H7 (cell line): ENCODE results near the gene NTNG1. TPM values are rescaled to one million over a fixed set of nuclear protein-coding genes. Genes with fewer than 3 reads are reported as not detected.
A peak's percentile ranks its signal among the peaks of the same experiment; 100 is the strongest.

Experiments used
- DNase-seq: peaks from one replicate; pipeline ENCODE4 v3.0.0; 2012
- H3K27me3 ChIP-seq: 2 replicates; pipeline ENCODE4 v1.6.0; 2011; ENCODE audit warnings: mild to moderate bottlenecking, low read length; ENCODE audit not compliant: control insufficient read depth, insufficient read depth
- H3K36me3 ChIP-seq: replicated peaks from 2 replicates; pipeline ENCODE4 v1.5.1; 2011; ENCODE audit warnings: low read length; ENCODE audit not compliant: control insufficient read depth, insufficient read depth
- H3K4me3 ChIP-seq: 2 replicates; pipeline ENCODE4 v1.5.1; 2011; ENCODE audit warnings: low read depth, mild to moderate bottlenecking, control low read depth, low read length, moderate library complexity; ENCODE audit not compliant: insufficient read depth
- total RNA-seq: library from RNA; depleted of rRNA; stranded (reverse); fragments of >200 nt; shearing (Covaris generic); gene quantifications from 2 replicates; pipeline ENCODE4 v1.2.3, GENCODE V29; 2014

Gene NTNG1
- total RNA-seq, 1 experiment from 2014 or later = 5.4 TPM

DNA sequence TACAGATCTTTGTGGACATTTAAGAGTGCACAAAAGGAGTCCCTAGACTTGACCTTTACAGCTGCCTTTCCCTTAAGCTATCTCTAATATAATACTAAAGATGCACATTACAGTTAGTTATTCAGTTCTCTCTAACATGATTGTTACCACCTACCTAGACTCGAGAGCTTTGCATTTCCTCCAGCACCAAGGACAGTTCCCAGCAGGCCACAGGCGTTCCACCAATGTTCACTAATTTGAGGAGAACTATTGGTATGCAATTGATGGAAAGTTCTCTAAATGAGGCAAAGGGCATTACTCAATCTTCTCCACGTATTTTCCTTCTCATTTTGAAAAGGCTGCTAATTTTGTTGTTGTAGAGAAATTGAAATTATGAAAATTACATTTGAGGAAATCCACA lies 5.4 kb upstream of the NTNG1 start:
- DNase-seq = peak; percentile 20
- Histone ChIP-seq H3K27me3 (peaks cover 2% of the 10 kb centered on the region), H3K36me3 (no peaks in the 10 kb centered on the region), H3K4me3 (no peak overlapping the region)

DNA sequence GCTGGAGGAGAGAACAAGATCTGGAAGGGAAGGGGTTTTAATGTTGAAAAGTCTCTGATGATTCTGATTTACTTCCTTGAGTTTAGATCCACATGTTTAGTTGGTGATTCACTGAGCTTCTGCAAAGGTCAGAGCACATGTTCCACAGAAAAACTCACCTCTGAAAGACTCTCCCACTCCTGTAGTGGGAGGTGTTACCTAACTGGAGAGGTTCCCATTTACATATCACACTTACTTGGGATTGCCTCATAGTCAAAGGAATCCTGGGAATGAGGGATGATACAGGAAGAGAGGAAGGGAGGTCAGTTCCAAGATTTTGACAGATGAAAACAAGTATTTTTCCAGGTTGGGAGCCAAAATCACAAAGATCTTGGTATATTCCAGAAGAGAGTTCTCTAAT lies 2.7 kb upstream of the NTNG1 start:
- no peak overlapping the region for H3K4me3 ChIP-seq
- no peak for DNase-seq
- H3K36me3 ChIP-seq = no peaks in the 10 kb centered on the region
- H3K27me3 ChIP-seq = peaks cover 6% of the 10 kb centered on the region

DNA sequence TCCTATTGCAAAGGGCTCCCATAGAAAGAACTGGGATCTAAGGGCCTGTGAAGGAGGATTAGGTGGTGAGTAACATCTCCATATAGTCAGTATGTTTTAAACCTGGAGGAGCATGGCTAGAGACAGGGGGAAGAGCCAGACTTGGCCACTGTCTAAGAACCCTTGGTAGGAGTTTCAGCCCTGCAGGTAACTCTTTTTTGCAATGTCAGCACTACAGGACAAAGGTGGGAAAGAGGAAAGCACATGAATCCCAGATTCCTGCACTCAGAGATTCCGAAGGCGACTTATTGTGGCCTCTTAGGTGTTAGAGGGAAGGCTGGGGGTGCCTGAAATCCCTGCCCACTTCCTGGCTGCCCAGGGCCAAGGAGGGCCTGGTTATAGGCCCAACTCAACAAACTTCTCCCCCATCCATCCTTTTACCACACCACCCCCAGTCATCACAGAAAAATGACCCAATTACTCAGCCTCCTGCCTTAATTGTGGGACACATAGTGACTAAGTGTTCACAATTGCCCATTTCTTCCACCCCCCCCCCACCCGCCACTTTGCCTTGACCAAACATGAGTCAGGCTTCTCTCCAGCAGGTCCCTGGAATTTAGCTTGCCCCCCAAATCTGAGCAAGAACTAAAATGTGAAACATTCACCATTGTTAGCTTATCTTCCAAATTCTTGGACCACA lies 1.9 kb upstream of the NTNG1 start:
- peaks cover 6% of the 10 kb centered on the region for H3K27me3 ChIP-seq
- no peak for DNase-seq
- H3K36me3 ChIP-seq = no peaks in the 10 kb centered on the region
- H3K4me3 ChIP-seq = no peak overlapping the region

DNA sequence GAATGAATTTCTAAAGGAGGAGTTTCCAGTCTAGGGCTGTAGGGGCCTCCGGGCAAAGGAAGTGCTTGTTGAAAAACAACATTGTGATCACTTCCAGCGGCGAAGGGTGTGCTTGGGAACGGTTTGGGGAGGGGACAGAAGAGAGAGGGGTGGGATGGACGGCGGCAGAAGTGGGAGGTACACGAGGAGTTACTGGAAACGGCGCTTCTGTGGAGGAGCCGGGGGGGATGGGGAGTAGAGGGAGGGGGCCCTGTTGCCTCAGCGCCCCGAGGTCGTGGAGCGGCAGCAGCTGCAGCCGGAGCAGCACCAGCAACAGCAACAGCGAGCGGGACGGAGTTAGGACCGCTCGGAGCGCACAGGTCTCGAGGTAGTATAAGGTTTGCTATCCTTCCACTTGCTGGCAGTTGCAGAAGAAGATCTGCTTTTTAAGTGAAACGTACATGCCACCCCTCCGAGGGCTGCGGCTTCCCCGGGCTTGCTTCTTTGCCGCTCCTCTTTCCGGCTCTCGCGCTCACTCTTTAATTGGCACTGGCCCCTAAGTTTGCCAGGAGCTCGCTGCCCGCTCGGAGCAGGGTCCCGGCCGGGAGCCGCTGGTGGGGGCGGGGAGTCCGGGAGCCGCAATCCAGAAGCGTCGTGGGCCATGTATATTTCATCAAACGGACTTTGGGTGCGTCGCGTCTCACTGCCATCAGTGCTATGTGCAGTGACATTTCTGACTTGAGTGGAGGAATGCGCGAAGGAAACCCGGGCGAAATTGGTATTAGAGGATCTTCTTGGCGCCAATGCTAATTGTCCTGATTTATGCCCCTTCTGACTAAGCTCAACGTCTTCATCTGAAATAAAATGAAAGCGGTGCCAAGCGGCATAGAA lies 771 bp upstream of the NTNG1 start:
- DNase-seq = peak; percentile 63
- peaks cover 6% of the 10 kb centered on the region for H3K27me3 ChIP-seq
- peak overlapping the region; percentile 81 for H3K4me3 ChIP-seq
- H3K36me3 ChIP-seq = no peaks in the 10 kb centered on the region

DNA sequence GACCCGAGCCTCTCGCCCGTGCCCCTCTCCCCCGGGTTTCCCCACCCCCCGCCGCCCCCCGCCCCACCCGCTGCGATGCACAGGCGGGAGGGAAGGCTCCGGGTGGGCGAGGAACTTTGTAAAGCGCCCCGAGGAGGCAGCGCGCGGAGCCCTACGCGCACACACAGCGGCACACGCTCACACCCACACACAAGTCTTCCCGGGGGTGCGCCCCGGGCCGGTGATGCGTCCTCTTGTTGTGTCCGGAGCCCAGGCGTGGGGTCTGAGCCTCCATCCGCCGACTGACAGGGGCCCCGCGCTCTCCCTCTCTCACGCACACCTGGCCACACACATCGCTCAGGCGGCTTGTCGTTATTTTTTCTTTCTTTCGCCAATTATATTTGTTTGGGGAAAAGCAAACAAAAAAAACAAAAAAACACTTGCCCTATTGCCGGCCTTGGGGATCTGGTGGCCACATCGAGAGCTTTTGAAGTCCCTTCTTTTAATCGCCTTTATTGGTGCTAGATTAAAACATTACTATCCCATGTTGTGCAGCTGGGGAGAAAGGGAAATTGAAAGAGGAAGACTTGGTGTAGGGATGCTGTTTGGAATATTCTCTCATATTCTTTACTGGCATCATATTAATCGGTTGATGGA lies 770 bp downstream of the NTNG1 start:
- peaks cover 6% of the 10 kb centered on the region for H3K27me3 ChIP-seq
- peak overlapping the region; percentile 81 for H3K4me3 ChIP-seq
- peak; percentile 31 for DNase-seq
- H3K36me3 ChIP-seq = no peaks in the 10 kb centered on the region

DNA sequence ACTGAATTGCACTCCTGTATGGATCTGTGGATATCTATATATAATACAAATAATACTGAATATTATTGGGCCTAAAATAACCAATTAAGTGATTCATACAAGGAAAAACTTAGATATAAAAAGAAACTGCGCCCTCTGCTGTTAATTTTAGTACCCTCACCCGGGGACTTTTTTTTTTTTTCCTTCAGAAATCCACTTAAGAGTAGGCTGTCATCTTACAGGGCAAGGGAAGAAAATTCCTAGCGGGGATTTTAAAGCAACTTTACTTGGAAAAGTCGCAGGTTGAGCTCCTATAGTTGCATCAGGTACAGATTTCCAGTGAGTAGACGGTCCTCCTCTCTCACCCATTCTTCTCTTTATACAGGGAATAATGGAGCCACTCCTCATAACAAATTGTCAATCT lies 1.3 kb downstream of the NTNG1 start:
- Histone ChIP-seq H3K4me3 (peak overlapping the region; percentile 81), H3K27me3 (peaks cover 6% of the 10 kb centered on the region), H3K36me3 (no peaks in the 10 kb centered on the region)
- peak; percentile 16 for DNase-seq

DNA sequence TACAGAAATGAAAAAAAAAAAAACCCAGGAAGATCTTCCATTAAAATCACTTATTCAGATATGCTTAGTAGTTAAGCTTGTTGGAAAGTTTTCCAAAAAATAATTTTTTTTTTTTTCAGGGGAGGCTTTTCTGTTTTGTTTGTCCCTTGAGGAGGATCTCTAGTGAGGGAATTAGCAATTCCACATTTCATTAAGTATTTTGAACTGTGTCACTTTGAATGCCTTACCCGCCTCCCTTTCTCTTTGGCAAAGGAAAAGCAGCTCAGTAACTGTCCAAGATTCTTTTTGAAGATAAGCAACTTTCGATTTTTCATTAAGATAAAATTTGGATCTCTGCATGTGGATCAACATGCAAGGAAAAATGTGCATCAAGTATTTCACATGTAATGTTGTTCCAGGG lies 1.8 kb downstream of the NTNG1 start:
- Histone ChIP-seq H3K4me3 (no peak overlapping the region), H3K27me3 (peaks cover 6% of the 10 kb centered on the region), H3K36me3 (no peaks in the 10 kb centered on the region)
- DNase-seq = no peak

DNA sequence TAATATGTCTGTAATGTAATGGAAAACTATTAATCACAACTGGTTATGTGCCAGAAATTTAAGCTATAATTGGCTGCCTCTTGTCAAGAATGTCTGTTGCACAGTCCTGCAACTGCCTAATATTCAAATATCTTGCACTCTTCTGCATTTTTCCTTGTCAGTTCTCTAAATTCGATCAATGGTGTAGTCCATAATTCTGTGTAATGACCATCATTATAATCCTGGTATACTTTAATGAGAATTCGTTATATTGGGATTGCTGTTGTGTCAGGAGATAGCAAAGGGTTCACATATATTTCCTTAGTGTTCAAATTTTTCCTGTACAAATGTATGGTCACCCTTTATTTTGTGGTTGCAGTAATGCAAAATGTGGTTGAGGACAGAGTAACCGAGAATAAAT lies 4.8 kb downstream of the NTNG1 start:
- DNase-seq = no peak
- Histone ChIP-seq H3K4me3 (no peak overlapping the region), H3K36me3 (no peaks in the 10 kb centered on the region), H3K27me3 (peaks cover 5% of the 10 kb centered on the region; the same call in 1 of the 2 replicates)

DNA sequence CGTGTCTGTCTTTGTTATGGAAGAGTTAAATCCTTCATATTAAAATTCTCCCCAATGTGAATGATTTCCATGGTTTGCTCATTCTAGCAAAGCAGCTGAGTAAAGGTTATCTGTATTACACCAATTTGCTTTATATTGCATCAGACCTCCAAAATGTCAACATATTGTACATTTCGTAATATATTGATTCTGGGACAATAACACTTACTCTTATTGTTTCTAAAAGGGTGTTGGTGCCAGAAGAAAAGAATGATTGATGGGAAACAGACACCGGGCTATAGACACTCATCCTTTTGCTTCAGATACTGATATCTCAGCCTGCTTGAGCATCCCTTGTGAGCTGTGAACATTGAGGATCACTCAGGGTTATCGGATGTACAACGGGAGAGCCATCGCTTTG lies 7.0 kb downstream of the NTNG1 start:
- DNase-seq = no peak
- Histone ChIP-seq H3K36me3 (no peaks in the 10 kb centered on the region), H3K4me3 (no peak overlapping the region), H3K27me3 (no peaks in the 10 kb centered on the region)

DNA sequence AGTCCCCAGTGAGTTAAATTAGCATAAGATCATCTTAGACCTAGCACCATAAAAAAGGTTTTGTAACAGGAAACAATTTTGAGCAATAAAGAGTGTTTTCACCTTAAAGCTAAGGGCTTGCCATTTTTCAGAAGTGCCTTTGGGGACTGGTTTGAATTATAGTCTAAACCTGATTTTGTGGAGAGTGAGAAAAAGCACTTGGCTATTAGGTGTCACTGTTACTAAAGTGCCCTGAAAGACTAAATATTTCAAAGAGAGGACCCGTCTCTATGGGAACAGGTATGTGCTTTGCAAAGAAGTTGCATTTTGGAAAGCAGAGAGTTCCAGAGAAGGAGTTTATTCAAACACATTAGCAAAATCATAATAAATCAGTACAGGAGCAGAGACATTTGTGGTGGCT lies 9.1 kb downstream of the NTNG1 start:
- DNase-seq = no peak
- Histone ChIP-seq H3K36me3 (no peaks in the 10 kb centered on the region), H3K4me3 (no peak overlapping the region), H3K27me3 (no peaks in the 10 kb centered on the region)

DNA sequence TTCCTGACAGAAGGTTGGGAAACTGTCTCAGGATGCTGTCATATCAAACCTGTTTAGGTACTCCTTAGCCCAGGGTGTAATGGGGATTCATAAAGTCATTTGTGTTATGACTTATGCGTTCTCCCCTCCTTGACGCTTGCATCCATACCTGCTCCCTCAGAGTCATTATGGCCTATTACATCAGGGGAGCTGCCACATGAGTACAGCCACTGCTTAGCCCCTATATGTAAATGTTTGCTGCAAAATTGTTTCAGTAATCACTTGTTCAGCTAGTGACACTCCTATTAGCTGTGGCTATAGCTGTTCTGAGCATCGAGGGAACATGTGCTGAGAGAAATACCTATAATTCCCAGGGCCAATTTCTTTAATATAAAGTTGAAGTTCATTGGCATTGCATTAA lies 10.5 kb downstream of the NTNG1 start:
- H3K36me3 ChIP-seq = no peaks in the 10 kb centered on the region
- no peaks in the 10 kb centered on the region for H3K27me3 ChIP-seq
- no peak for DNase-seq
- H3K4me3 ChIP-seq = no peak overlapping the region

DNA sequence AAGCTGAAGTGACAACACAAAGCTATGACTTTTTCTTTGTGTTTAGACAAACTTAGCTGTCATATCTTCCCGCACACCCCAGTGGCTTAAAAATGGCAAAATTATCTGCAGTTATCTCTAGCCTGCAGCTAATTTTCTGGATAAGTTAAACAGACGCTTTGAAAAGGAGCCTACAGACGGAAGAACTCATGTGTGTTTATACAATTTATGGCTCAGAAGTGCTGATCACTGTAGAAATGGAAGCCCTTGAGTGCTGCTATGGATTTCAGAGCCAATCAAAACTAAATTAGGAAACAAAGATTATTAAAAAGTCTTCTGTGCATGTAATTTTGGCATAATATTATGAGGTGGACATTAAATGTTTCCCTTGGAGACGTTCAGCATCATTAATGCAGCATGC lies 11.6 kb downstream of the NTNG1 start:
- Histone ChIP-seq H3K27me3 (no peaks in the 10 kb centered on the region), H3K4me3 (no peak overlapping the region), H3K36me3 (no peaks in the 10 kb centered on the region)
- no peak for DNase-seq

DNA sequence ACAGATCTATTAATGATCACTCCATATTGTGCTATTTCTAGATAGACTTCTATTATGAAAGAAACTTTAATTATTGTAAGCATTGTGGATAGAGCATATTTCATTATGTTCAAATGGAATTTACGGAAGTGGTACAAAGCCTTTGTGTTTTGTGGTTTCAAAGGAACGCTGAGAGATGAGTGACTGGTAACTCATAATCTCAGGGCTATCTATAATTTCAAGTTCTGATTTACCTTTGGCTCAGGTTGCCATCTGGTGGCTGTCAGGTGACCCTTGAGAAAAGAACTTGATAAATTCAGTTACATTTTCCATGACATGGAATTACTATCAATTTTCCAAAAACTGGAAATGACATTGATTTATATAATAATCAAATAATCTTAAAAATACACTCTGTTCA lies 12.2 kb downstream of the NTNG1 start:
- no peaks in the 10 kb centered on the region for H3K36me3 ChIP-seq
- H3K4me3 ChIP-seq = no peak overlapping the region
- no peaks in the 10 kb centered on the region for H3K27me3 ChIP-seq
- no peak for DNase-seq

DNA sequence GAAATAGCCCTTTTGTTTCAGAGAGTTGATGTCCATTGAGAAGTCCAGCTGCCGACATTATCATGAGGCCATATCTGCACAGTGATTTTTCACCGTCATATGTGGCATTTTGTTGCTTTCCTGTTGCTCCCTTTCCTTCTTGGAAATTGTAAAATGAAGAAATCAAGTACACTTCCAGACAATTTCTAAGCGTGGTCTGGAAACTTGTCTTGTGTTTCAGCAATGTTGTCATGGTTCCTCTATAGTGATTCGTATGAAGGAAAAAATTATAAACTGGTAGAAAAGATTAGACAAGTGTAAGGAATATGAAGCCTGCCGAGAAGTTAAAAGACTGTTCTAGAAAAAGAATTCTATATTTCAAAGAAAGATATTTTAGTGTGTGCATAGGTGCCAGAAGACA lies 17.7 kb downstream of the NTNG1 start:
- Histone ChIP-seq H3K27me3 (no peaks in the 10 kb centered on the region), H3K36me3 (no peaks in the 10 kb centered on the region)
- no peak for DNase-seq

DNA sequence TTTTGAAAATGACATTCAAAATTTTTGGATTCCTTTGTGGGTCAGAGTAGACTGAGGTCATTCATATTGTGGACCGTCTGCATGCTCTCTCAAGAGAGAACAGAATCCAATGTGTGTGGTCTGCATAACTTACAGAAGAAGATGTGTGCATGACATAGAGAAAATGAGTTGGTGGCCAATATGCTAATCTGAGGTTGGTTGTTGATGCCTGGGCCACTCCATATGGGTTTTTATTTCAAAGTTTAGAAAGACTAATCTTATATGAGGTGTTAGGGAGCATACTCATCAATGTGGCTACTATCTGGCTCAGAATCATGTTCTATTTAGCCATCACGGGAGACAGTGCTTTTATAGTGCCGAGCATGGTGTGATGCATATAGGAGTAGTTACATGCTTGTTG lies 18.2 kb downstream of the NTNG1 start:
- no peak for DNase-seq
- H3K4me3 ChIP-seq = no peak overlapping the region
- no peaks in the 10 kb centered on the region for H3K36me3 ChIP-seq
- no peaks in the 10 kb centered on the region for H3K27me3 ChIP-seq

More for the DNA sequence above, 17.7 kb downstream of the NTNG1 start:
- H3K4me3 ChIP-seq = no peak overlapping the region
